Measurements from ENCODE around the gene IL20.
A peak's percentile ranks its signal among the peaks of the same experiment; 100 is the strongest.

The IL20 gene

GRCh38 chr1:206905295-206906164 is 40.1 kb downstream of the IL20 start:
- no peak for DNase-seq

DNA sequence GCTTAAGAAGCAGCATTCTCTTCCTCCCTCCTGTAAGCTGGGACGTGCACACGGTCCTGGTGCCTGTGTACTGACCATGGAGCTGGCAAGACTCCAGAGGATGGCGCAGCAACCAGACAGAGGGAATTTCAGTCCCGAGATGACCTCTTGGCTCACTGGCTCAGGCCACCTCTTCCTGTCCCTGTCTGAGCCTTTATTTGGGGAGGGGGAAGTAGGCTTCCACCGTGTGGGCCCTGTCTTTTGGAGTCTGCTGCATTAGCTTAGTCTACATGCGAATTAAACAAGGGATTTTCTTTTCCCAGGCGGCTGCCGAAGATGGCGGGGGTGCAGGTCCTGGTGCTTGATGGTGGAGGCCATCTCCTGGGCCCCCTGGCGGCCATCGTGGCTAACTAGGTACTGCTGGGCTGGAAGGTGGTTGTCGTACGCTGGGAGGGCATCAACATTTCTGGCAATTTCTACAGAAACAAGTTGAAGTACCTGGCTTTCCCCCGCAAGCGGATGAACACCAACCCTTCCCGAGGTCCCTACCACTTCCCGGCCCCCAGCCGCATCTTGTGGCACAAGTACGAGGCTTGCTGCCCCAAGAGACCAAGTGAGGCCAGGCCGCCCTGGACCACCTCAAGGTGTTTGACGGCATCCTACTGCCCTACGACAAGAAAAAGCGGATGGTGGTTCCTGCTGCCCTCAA is 42.0 kb downstream of the IL20 start:
- no peak for DNase-seq

- DNase-seq: no peak
Observed at GRCh38 chr1:206908038-206908437, 42.6 kb downstream of the IL20 start.

- DNase-seq: peak; percentile 80
Observed at GRCh38 chr1:206909161-206909882, 43.9 kb downstream of the IL20 start.

GRCh38 chr1:206909883-206910318 is 44.5 kb downstream of the IL20 start:
- DNase-seq: no peak

DNA sequence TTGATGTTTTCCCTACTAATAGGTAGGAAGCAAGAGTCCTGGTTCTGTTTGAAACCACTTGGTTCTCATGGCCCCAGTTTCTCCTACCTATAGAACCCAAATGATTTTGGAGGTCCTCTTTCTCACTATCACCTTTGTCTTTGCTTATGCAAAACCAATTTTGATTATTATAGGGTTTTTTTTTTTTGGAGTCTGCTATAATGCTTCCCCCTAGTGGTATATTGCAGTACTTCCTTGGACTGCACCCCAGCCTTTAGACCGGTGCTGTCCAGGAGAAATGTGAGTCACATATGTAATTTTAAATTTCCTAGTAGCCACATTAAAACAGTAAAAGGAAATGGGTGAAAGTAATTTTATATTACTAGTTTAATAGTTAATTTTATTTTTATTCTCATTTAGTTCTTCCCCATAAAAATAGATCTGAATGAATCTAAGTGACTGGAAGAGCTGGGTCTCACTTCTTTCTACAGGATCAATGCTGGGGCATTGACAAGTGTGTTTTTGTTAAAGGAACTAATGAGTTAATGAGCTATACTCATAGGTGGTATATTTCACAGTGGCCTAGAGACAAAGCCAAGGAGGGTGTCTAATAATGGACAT is 45.7 kb downstream of the IL20 start:
- DNase-seq: peak; percentile 51

DNA sequence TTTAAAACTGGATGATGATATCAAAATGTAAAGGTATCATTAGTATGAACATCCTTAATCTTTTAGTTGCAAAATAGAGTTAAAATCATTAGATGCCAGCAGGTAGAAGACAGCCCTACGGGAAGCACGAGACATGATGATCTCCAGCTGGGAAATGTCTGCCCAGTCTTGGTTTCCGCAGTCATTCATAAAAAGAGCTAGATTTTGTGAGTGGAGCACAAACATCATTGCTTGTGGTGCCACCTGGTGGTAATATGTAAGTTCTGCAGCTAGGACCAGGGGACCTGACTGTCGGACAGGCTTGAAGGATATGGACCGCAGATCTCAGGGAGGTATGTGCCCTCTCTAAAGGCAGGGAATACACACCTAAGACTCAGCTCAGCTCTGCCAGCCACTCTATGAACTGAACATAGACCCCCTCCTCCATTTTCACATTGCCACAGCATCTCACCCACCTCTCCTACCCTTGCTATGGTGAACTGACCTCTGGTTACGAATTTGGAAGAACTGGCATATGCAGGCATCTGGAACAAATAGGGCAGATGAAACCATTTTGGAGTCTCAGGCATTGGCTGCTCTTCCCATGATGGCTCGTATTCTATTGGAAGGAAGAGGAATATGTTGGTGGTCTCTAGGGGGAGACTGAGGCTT is 47.1 kb downstream of the IL20 start:
- DNase-seq: peak; percentile 87

- DNase-seq: no peak
Observed at GRCh38 chr1:206913766-206914537, 48.5 kb downstream of the IL20 start.

DNA sequence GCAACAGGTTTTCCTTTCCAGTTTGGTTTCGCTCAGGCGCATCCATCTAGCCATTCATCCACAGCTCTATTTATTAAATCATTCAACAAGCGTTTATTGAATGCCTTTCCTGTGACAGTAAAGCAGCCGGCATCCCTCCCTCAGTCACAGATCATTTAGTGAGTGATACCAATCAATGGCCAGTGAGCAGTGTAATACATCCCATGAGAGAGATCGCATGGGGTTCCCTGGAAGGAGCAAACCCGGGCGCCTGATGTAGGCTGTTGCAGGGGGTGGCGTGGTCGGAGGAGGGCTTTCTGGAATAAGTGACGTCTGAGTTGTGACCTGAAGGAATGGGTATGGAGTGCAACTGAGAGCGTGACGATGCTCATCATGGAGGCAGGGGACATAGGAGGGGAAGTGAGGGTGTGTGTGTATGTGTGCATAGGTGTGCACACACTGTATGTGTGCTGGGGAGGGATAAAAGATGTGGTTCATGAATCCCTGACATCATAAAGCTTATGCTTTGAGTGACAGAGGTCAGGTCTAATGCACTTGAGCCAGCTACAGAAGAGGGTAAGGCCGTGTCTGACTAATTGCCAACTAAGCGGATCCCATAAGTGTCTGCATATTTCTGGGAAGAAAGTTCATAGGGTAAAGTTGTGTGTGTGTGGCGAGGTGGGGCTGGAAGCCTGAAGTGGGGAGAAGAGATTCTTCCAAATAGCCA is 49.8 kb downstream of the IL20 start:
- peak; percentile 48 for DNase-seq

GRCh38 chr1:206916000-206916709 is 50.7 kb downstream of the IL20 start:
- no peak for DNase-seq

- DNase-seq: no peak
Observed at GRCh38 chr1:206918076-206918475, 52.7 kb downstream of the IL20 start.

Measured in NCI-H345 (cell line).